ENCODE measurements around the gene SPINK8.

SPINK8 gene

GRCh38 chr3:48294611-48295263 is 38.7 kb downstream of the SPINK8 start:
- H3K4me3 ChIP-seq (ENCODE audit: low read depth, low read length) = no peak overlapping the region
- DNase-seq (ENCODE audit: low read depth) = no peak
- TF ChIP-seq CTCF (IDR thresholded peaks at IDR 0.05; ENCODE audit: insufficient read depth, low read depth, low read length, missing control alignments) = no peak

GRCh38 chr3:48289659-48290058 is 43.8 kb downstream of the SPINK8 start:
- DNase-seq (ENCODE audit: low read depth) = no peak
- no peak overlapping the region for H3K4me3 ChIP-seq (ENCODE audit: low read depth, low read length)
- no peak for TF ChIP-seq CTCF (IDR thresholded peaks at IDR 0.05; ENCODE audit: insufficient read depth, low read depth, low read length, missing control alignments)

- H3K4me3 ChIP-seq (ENCODE audit: low read depth, low read length) = no peak overlapping the region
- TF ChIP-seq CTCF (IDR thresholded peaks at IDR 0.05; ENCODE audit: insufficient read depth, low read depth, low read length, missing control alignments) = no peak
- DNase-seq (ENCODE audit: low read depth) = no peak
These were observed 46.4 kb downstream of the SPINK8 start for GRCh38 chr3:48287034-48287433.

GRCh38 chr3:48286308-48286707 is 47.2 kb downstream of the SPINK8 start:
- no peak for TF ChIP-seq CTCF (IDR thresholded peaks at IDR 0.05; ENCODE audit: insufficient read depth, low read depth, low read length, missing control alignments)
- no peak overlapping the region for H3K4me3 ChIP-seq (ENCODE audit: low read depth, low read length)
- DNase-seq (ENCODE audit: low read depth) = no peak

- DNase-seq (ENCODE audit: low read depth) = no peak
- TF ChIP-seq CTCF (IDR thresholded peaks at IDR 0.05; ENCODE audit: insufficient read depth, low read depth, low read length, missing control alignments) = no peak
- H3K4me3 ChIP-seq (ENCODE audit: low read depth, low read length) = no peak overlapping the region
These were observed 47.8 kb downstream of the SPINK8 start for GRCh38 chr3:48285675-48286074.

- TF ChIP-seq CTCF (IDR thresholded peaks at IDR 0.05; ENCODE audit: insufficient read depth, low read depth, low read length, missing control alignments) = no peak
- no peak for DNase-seq (ENCODE audit: low read depth)
- H3K4me3 ChIP-seq (ENCODE audit: low read depth, low read length) = no peak overlapping the region
These were observed 48.3 kb downstream of the SPINK8 start for GRCh38 chr3:48285132-48285531.

- TF ChIP-seq CTCF (IDR thresholded peaks at IDR 0.05; ENCODE audit: insufficient read depth, low read depth, low read length, missing control alignments) = no peak
- no peak overlapping the region for H3K4me3 ChIP-seq (ENCODE audit: low read depth, low read length)
These were observed 52.6 kb downstream of the SPINK8 start for GRCh38 chr3:48280881-48281280.

More at GRCh38 chr3:48280881-48281280, 52.6 kb downstream of the SPINK8 start:
- no peak for DNase-seq (ENCODE audit: low read depth)

Data from GM12865 (cell line).